ENCODE data around the gene DENND4C.

DENND4C gene

GRCh38 chr9:19420877-19421276 is 190.4 kb downstream of the DENND4C start:
- DNase-seq, result no peak

Data from NCI-H1930 (cell line).